DND-41 (cell line): ENCODE results near the gene WIPI1.

Source experiments
- EZH2 ChIP-seq: IDR thresholded peaks from 3 replicates; pipeline ENCODE4 v1.6.1; 2012; ENCODE audit warnings: borderline replicate concordance, low read depth, mild to moderate bottlenecking, moderate library complexity, low read length, inconsistent platforms; ENCODE audit not compliant: severe bottlenecking
- TF ChIP-seq, protein P1 (sequence below): IDR thresholded peaks from 2 replicates; pipeline ENCODE4 v1.5.1; 2012; ENCODE audit warnings: borderline replicate concordance, low read length, moderate library complexity, mild to moderate bottlenecking; ENCODE audit not compliant: poor library complexity, severe bottlenecking; ENCODE audit errors: extremely low read depth

DNA sequence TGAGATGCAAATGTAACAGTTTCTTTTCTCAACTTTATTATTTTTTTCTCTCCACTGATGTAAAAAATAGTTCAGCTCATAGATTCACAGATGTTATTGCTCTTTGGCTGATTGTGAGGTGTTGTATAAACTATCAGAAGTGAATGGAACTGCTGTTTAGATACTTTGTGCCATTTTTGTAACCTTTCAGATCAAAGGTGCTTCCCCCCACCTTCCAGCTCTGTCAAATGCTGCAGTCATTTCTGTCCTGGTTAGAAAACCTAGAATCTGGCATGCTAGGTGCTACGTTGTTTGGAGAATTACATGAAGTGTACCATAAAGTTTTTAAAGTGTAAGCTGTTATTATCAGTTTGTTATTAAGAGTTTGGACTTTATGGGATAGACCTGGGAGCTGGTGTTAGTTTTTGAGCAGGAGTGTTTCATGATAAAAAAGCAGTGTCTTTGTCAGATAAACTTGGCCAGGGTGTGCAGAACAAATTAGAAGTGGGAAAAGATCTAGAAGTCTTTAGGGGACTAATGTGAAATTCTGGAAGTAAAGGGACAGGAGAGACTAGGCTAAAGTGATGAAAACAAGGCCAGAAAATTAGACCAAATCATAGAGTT is 1.8 kb upstream of the WIPI1 start:
- TF ChIP-seq, protein P1, sequence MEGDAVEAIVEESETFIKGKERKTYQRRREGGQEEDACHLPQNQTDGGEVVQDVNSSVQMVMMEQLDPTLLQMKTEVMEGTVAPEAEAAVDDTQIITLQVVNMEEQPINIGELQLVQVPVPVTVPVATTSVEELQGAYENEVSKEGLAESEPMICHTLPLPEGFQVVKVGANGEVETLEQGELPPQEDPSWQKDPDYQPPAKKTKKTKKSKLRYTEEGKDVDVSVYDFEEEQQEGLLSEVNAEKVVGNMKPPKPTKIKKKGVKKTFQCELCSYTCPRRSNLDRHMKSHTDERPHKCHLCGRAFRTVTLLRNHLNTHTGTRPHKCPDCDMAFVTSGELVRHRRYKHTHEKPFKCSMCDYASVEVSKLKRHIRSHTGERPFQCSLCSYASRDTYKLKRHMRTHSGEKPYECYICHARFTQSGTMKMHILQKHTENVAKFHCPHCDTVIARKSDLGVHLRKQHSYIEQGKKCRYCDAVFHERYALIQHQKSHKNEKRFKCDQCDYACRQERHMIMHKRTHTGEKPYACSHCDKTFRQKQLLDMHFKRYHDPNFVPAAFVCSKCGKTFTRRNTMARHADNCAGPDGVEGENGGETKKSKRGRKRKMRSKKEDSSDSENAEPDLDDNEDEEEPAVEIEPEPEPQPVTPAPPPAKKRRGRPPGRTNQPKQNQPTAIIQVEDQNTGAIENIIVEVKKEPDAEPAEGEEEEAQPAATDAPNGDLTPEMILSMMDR, result no peak
- TF ChIP-seq EZH2, result no peak
